ENCODE data around the gene GDPD3. TPM values are rescaled to one million over a fixed set of nuclear protein-coding genes. Genes with fewer than 3 reads are reported as not detected.

The GDPD3 gene
- total and polyA plus RNA-seq, 2 donors, result 1.3 to 24.2 TPM

DNA sequence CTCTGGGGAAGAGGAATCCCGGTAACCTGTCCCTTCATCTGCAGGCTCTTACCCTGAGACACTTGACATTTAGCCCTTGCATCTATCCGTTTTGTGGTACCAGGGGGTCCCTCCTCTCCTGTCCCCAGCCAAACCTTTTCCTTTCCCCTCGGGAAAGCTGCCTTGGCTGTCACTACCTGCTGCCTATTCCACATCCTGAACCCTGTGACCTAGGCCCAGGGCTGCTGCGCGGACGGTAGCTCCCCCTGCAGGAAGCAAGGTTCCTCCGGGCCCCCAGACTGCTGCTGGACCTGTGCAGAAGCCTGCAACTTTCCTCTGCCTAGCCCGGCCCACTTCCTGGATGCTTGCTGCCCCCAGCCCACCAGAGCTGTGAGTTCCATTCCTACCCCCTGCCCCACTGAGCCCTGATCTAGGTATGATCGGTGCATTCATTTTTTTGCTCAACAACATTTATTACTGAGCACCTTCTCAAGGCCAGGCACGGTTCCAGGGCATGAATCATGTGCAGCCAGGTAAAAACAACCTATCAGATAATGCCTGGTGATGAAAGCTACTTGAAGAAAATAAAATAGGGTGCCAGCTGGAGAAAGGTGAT lies 58.3 kb downstream of the GDPD3 start:
- Histone ChIP-seq H3K4me1 (ENCODE audit: control insufficient read depth in 2 of 2, insufficient read depth in 2 of 2, low read length in 2 of 2) (peaks cover 7 to 35% of the 10 kb centered on the region in 2 donors), H3K9me3 (ENCODE audit: control insufficient read depth in 2 of 2, insufficient read depth in 1 of 2, low read length in 1 of 2) (no peaks in the 10 kb centered on the region), H3K27me3 (ENCODE audit: control insufficient read depth in 2 of 2, insufficient read depth in 1 of 2, low read length in 1 of 2) (no peaks in the 10 kb centered on the region), H3K36me3 (ENCODE audit: control insufficient read depth in 2 of 2, insufficient read depth in 2 of 2, low read length in 1 of 2) (no peaks in the 10 kb centered on the region), H3K27ac (ENCODE audit: low read depth in 1 of 2, low read length in 1 of 2) (no peak overlapping the region), H3K4me3 (ENCODE audit: low read length in 2 of 2) (no peak overlapping the region)
- peak in 2 of 9 donors; percentile 61 to 63 for DNase-seq (ENCODE audit: low read depth in 6 of 9, low spot score in 9 of 9)
- WGBS, result 44% methylated on average over 10 of the region's 10 CpGs

Other genes starting within 250 kb of the GDPD3 start
- gene SEZ6L2, start 214.0 kb downstream of the GDPD3 start, total RNA-seq, result 0.66 TPM
- 0.98 TPM for gene SEZ6L2, start 214.0 kb downstream of the GDPD3 start, polyA plus RNA-seq
- 0.09 TPM for gene ASPHD1, start 213.0 kb downstream of the GDPD3 start, total RNA-seq
- gene ASPHD1, start 213.0 kb downstream of the GDPD3 start, polyA plus RNA-seq, result 0.46 TPM
- 4.4 TPM for gene KCTD13, start 187.3 kb downstream of the GDPD3 start, total RNA-seq
- 16.9 TPM for gene KCTD13, start 187.3 kb downstream of the GDPD3 start, polyA plus RNA-seq
- gene TMEM219, start 151.5 kb downstream of the GDPD3 start, total RNA-seq, result 61.4 TPM
- 155 TPM for gene TMEM219, start 151.5 kb downstream of the GDPD3 start, polyA plus RNA-seq
- gene TAOK2, start 139.7 kb downstream of the GDPD3 start, total RNA-seq, result 18.5 TPM
- 28.7 TPM for gene TAOK2, start 139.7 kb downstream of the GDPD3 start, polyA plus RNA-seq
- gene HIRIP3, start 117.9 kb downstream of the GDPD3 start, total RNA-seq, result 19.9 TPM
- 14.8 TPM for gene HIRIP3, start 117.9 kb downstream of the GDPD3 start, polyA plus RNA-seq
- gene INO80E, start 117.3 kb downstream of the GDPD3 start, total RNA-seq, result 48.1 TPM
- gene INO80E, start 117.3 kb downstream of the GDPD3 start, polyA plus RNA-seq, result 84.5 TPM
- 0.24 TPM for gene DOC2A, start 102.5 kb downstream of the GDPD3 start, total RNA-seq
- 1.3 TPM for gene DOC2A, start 102.5 kb downstream of the GDPD3 start, polyA plus RNA-seq
- not detected for gene C16orf92, start 90.3 kb downstream of the GDPD3 start, total RNA-seq
- gene C16orf92, start 90.3 kb downstream of the GDPD3 start, polyA plus RNA-seq, result not detected
- gene TLCD3B, start 82.3 kb downstream of the GDPD3 start, total RNA-seq, result 0.24 TPM
- 0.68 TPM for gene TLCD3B, start 82.3 kb downstream of the GDPD3 start, polyA plus RNA-seq
- gene ALDOA, start 47.8 kb downstream of the GDPD3 start, total RNA-seq, result 523 TPM
- gene ALDOA, start 47.8 kb downstream of the GDPD3 start, polyA plus RNA-seq, result 451 TPM
- gene PPP4C, start 37.5 kb downstream of the GDPD3 start, total RNA-seq, result 87.3 TPM
- gene PPP4C, start 37.5 kb downstream of the GDPD3 start, polyA plus RNA-seq, result 106 TPM
- 0.52 TPM for gene TBX6, start 21.6 kb downstream of the GDPD3 start, total RNA-seq
- gene TBX6, start 21.6 kb downstream of the GDPD3 start, polyA plus RNA-seq, result 2.6 TPM
- gene YPEL3, start 17.3 kb downstream of the GDPD3 start, total RNA-seq, result 32.6 TPM
- 231 TPM for gene YPEL3, start 17.3 kb downstream of the GDPD3 start, polyA plus RNA-seq
- 14.9 TPM for gene MAPK3, start 9.7 kb upstream of the GDPD3 start, total RNA-seq
- gene MAPK3, start 9.7 kb upstream of the GDPD3 start, polyA plus RNA-seq, result 43.9 TPM
- gene CORO1A, start 70.1 kb upstream of the GDPD3 start, total RNA-seq, result 312 TPM
- 554 TPM for gene CORO1A, start 70.1 kb upstream of the GDPD3 start, polyA plus RNA-seq
- gene BOLA2B, start 80.1 kb upstream of the GDPD3 start, total RNA-seq, result 161 TPM
- gene BOLA2B, start 80.1 kb upstream of the GDPD3 start, polyA plus RNA-seq, result 131 TPM
- 32.6 TPM for gene SLX1A, start 80.3 kb upstream of the GDPD3 start, total RNA-seq
- 48.8 TPM for gene SLX1A, start 80.3 kb upstream of the GDPD3 start, polyA plus RNA-seq
- 10.6 TPM for gene SULT1A3, start 85.7 kb upstream of the GDPD3 start, total RNA-seq
- gene SULT1A3, start 85.7 kb upstream of the GDPD3 start, polyA plus RNA-seq, result 122 TPM
- gene NPIPB13, start 134.9 kb upstream of the GDPD3 start, total RNA-seq, result 0.66 TPM
- 10.1 TPM for gene NPIPB13, start 134.9 kb upstream of the GDPD3 start, polyA plus RNA-seq
- 49.5 TPM for gene CD2BP2, start 241.8 kb upstream of the GDPD3 start, total RNA-seq
- gene CD2BP2, start 241.8 kb upstream of the GDPD3 start, polyA plus RNA-seq, result 48.0 TPM

Measured in thymus (tissue), 11 donors.